GM06990 (cell line): ENCODE data around the gene P2RY11.

Experiments used
- DNase-seq: peaks from one replicate; pipeline ENCODE4 v3.0.0-alpha.2; 2011; ENCODE audit not compliant: insufficient read length; ENCODE audit errors: extremely low read depth
- H3K27me3 ChIP-seq: replicated peaks from 2 replicates; pipeline ENCODE4 v1.6.0; 2011; ENCODE audit warnings: low read length; ENCODE audit not compliant: control insufficient read depth, insufficient read depth
- H3K36me3 ChIP-seq: 2 replicates; pipeline ENCODE4 v1.5.1; 2011; ENCODE audit warnings: low read length; ENCODE audit not compliant: control insufficient read depth, insufficient read depth
- H3K4me3 ChIP-seq: replicated peaks from 2 replicates; pipeline ENCODE4 v1.5.1; 2011; ENCODE audit warnings: low read depth, mild to moderate bottlenecking, control low read depth, low read length
- TF ChIP-seq, protein P1 (sequence below): IDR thresholded peaks from 2 replicates; pipeline ENCODE4 v1.5.1; 2011; ENCODE audit warnings: low read length, control low read depth, mild to moderate bottlenecking, inconsistent platforms; ENCODE audit not compliant: insufficient read depth, poor library complexity, severe bottlenecking

The P2RY11 gene, protein sequence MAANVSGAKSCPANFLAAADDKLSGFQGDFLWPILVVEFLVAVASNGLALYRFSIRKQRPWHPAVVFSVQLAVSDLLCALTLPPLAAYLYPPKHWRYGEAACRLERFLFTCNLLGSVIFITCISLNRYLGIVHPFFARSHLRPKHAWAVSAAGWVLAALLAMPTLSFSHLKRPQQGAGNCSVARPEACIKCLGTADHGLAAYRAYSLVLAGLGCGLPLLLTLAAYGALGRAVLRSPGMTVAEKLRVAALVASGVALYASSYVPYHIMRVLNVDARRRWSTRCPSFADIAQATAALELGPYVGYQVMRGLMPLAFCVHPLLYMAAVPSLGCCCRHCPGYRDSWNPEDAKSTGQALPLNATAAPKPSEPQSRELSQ

DNA sequence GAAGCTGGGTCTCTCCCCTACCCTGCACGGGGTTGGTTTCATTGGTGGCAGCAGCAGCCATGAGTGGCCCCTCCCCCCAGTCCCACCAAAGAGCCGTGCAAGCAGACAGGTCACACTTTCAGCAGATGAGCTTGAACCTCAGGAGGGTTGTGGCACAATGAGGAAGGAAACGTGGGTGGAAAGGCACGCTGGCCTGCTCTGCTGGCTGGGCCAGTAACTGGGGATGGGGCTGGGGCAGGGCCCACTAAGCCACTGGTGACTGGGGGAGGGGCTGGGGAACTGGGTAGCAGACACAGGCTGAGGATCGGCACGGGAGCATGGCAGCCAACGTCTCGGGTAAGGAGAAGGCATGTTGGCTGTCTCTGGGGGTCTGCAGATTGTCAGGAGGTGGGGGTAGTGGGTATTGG, at the start of gene P2RY11:
Gene P2RY11 (plus strand): TSS at position 289 of the 407 bp plus-strand sequence. CDS start 29 bp downstream, at position 318.
- TF ChIP-seq, protein P1, sequence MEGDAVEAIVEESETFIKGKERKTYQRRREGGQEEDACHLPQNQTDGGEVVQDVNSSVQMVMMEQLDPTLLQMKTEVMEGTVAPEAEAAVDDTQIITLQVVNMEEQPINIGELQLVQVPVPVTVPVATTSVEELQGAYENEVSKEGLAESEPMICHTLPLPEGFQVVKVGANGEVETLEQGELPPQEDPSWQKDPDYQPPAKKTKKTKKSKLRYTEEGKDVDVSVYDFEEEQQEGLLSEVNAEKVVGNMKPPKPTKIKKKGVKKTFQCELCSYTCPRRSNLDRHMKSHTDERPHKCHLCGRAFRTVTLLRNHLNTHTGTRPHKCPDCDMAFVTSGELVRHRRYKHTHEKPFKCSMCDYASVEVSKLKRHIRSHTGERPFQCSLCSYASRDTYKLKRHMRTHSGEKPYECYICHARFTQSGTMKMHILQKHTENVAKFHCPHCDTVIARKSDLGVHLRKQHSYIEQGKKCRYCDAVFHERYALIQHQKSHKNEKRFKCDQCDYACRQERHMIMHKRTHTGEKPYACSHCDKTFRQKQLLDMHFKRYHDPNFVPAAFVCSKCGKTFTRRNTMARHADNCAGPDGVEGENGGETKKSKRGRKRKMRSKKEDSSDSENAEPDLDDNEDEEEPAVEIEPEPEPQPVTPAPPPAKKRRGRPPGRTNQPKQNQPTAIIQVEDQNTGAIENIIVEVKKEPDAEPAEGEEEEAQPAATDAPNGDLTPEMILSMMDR, result no peak
- DNase-seq, result peak; percentile 73

DNA sequence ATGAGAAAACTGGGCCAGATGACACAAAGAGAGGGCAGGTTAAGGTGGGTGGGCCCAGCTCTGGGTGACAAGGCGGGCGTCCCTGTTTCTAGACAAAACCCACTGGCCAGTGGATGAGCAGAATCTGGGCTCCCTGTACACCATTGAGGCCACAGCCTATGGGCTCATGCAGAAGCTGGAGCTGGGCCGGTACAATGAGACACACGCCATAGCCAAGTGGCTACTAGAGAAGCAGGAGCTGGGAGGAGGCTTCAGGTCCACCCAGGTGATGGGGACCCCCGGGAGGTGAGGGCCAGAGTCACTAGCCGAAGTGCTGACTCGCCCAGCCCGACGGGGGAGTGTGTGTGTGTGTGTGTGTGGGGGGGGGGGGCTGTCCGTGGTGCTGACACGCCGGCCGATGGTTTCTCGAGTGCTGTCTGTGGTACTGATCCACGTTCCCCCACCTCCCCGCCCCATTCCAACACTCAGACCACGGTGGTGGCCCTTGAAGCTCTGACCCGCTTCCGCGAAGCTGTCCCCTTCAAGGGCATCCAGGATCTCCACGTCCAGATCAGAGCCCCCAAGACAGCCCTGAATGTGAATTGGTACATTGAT, 49.7 kb upstream of the P2RY11 start:
- Histone ChIP-seq H3K36me3 (no peaks in the 10 kb centered on the region), H3K27me3 (no peaks in the 10 kb centered on the region), H3K4me3 (no peak overlapping the region)
- DNase-seq, result no peak
- TF ChIP-seq, protein P1, result no peak

More for the DNA sequence above, at the start of gene P2RY11:
- Histone ChIP-seq H3K4me3 (peak within 1 kb of the TSS; percentile 50), H3K36me3 (peaks cover 59% of the 10 kb centered on the region), H3K27me3 (no peaks in the 10 kb centered on the region)

DNA sequence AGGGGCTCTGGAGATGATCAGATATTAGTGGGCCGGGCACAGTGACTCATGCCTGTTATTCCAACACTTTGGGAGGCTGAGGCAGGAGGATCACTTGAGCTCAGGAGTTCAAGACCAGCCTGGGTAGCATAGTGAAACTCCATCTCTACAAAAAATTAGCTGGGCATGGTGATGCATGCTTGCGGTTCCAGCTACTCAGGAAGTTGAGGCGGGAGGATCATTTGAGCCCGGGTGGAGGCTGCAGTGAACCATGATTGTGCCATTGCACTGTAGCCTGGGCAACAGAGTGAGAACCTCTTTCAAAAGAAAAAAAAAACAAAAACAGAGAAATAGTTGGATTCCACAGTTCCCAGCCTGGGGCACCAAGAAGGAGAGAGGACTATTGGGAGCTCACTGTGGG, 43.3 kb upstream of the P2RY11 start:
- DNase-seq, result no peak
- Histone ChIP-seq H3K36me3 (no peaks in the 10 kb centered on the region), H3K4me3 (no peak overlapping the region), H3K27me3 (no peaks in the 10 kb centered on the region; the same call in none of the 2 replicates)
- TF ChIP-seq, protein P1, result no peak

DNA sequence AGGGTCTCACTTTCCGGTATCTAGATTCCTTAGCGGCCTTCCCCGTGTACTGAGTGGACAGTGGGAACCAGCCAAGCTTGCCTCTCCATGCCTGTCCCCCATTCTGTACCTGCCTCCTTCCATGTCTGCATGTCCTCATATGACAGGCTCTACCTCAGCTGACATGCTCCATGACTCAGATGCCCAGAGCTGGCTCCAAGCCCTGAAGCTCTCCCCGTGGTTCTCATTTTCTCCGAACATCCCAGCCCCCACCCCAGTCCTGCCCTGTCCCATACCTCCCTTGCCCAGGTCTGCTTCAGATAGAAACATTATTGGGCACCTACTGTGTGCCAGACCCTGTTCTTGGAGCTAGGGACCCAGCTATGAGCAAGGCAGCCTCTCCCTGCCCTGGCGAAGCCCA, 42.4 kb upstream of the P2RY11 start:
- TF ChIP-seq, protein P1, result no peak
- H3K27me3 ChIP-seq, result no peaks in the 10 kb centered on the region; the same call in none of the 2 replicates
- H3K4me3 ChIP-seq, result no peak overlapping the region
- no peak for DNase-seq
- no peaks in the 10 kb centered on the region for H3K36me3 ChIP-seq

DNA sequence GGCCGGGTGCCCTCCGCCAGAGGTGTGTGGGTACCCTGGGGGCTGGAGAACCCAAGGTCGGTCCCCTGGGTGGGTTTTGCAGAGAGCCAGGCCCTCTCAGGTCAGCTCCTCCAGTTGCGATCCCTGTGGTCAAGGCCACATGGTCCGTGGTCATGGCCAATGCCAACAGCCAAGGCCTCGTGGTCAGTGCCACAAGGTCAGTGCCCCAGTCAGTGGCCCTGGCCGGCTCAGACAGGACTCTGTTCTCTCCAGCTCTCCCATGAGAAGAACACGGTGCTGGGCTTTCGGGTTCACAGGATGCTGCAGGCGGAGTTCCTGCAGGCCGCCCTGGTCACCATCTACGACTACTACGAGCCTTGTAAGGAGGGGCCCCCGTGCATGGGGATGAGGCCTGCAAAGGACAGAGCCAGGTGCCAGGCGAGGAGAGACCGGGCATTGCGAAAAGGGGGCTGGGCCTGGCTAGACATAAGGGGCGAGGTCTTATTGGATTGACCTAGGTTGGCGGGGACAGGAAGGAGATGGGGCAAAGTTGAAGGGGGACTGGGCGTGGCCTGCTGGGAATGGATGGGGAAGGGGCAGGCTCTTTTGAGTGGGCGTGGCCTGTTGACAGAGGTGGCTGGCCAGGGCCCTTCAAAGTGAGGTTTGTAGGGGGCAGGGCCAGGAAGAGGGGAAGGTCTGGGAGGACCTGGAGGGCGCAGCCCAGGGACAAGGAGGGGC, 40.6 kb upstream of the P2RY11 start:
- Histone ChIP-seq H3K4me3 (no peak overlapping the region), H3K27me3 (no peaks in the 10 kb centered on the region; the same call in none of the 2 replicates), H3K36me3 (no peaks in the 10 kb centered on the region)
- no peak for DNase-seq
- TF ChIP-seq, protein P1, result no peak
